Measurements from ENCODE around the gene SPTBN1.
A peak's percentile ranks its signal among the peaks of the same experiment; 100 is the strongest.

SPTBN1 gene

DNA sequence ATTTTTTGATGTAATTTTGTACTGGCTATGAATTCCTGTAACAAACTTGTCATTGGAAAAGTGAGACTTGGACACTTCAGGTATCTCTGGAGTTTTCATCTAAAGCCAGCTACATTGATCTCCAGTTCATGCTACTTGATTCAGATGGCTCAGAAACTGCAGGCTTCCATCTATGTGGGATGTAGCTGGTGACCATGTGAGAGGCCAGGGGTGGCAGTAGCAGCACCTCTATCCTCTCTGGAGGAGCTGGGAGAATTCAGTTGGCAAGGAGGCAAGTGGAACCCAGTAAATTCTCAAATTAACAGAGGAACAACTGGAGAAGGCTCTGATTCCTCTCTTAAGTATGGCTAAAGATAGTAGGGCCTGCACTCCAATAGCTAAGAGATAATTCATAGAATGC is 10.0 kb upstream of the SPTBN1 start:
- H3K9me3 Mint-ChIP-seq, result no peaks in the 10 kb centered on the region
- peaks cover 13% of the 10 kb centered on the region for H3K27me3 Mint-ChIP-seq
- CTCF ChIA-PET, result interaction anchor here (1.6 kb wide), 1 partner anchor 11 kb away, joined by 3 read pairs; no protein-coding TSS in a partner anchor
- no peak overlapping the region for H3K4me3 Mint-ChIP-seq
- no peaks in the 10 kb centered on the region for H3K4me1 Mint-ChIP-seq
- DNase-seq, result no peak
- no peak overlapping the region for H3K27ac Mint-ChIP-seq
- no peaks in the 10 kb centered on the region for H3K36me3 Mint-ChIP-seq

DNA sequence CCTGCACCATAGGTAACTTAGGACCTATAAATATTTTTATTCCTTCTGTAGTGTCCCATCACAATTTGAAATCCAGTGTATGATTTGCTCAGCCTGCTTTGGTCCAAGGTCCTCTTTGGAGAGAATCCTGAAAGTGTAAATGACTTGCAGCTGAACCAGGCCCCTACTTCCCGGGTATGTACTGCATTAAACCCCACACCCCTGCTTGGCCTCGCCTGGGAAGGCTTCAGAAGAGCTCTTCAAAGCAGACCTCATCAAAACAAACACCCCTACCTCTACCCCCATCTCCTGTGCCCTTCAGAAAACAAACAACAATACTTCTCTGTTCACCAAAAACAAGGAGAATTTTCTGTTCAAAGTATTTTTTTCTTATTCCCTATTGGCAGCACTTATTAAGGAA is 9.5 kb upstream of the SPTBN1 start:
- CTCF ChIA-PET, result interaction anchor here (1.0 to 1.6 kb wide), 2 partner anchors 11 to 183 kb away, joined by 3 read pairs; no protein-coding TSS in a partner anchor
- Mint-ChIP-seq H3K9me3 (no peaks in the 10 kb centered on the region), H3K27ac (no peak overlapping the region), H3K4me3 (no peak overlapping the region), H3K27me3 (peaks cover 13% of the 10 kb centered on the region), H3K4me1 (no peaks in the 10 kb centered on the region), H3K36me3 (no peaks in the 10 kb centered on the region)
- no peak for DNase-seq

DNA sequence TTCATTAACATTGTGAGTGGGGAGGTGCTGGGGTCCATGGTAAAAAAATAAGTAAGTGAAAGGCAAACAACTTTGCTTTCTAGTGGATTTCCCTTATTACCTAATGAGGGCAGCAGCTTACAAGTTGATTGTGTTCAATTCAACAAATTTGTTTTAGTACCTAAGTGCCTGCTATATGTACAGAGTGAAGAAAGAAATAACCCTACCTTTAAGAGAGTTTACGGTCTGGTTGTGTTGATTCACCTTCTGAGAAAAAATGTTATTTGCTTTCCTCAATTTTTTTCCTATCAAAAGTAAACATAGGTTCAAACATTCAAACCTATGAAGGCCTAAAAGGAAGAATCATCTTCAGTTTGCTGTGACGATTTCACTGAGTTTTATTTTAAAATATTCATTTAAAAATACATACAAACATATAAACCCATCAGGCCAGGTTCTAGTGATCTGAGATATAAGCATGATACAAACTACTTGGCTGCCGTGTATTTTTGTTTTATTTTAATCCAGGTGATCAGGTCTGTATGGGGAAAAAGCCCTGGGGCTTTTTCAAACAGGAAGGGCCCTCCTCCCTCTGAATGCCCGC is 1.5 kb upstream of the SPTBN1 start:
- no peak for DNase-seq
- CTCF ChIA-PET, result no interaction called here

DNA sequence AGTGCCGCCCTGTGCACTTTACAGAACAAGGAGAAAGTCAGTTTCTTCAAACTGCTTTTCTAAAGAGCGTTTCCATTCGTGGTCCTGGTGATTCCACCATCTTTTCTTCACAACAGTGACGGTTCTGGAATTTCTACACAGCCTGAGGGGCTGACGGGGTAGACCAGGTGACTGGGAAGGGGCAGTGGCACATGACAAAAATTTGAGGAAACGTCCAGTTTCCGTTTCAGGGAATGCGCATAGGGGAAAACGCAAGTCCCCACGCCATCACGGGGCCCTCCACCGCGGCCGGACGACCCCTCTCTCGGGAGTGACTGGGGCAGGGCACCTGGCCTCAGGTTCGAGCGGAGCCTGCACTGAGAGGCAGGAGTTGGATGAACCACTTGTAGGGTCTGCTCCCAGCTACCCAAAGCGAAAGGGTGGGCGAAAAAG is 980 bp upstream of the SPTBN1 start:
- no peak for DNase-seq
- Mint-ChIP-seq H3K36me3 (no peaks in the 10 kb centered on the region), H3K4me1 (peaks cover 17% of the 10 kb centered on the region), H3K9me3 (no peaks in the 10 kb centered on the region), H3K27me3 (peaks cover 56% of the 10 kb centered on the region), H3K4me3 (peak overlapping the region; percentile 66), H3K27ac (no peak overlapping the region)
- CTCF ChIA-PET, result no interaction called here

More for the DNA sequence above, 1.5 kb upstream of the SPTBN1 start:
- Mint-ChIP-seq H3K4me1 (peaks cover 17% of the 10 kb centered on the region), H3K9me3 (no peaks in the 10 kb centered on the region), H3K36me3 (no peaks in the 10 kb centered on the region), H3K27ac (no peak overlapping the region), H3K27me3 (peaks cover 56% of the 10 kb centered on the region), H3K4me3 (peak overlapping the region; percentile 66)

DNA sequence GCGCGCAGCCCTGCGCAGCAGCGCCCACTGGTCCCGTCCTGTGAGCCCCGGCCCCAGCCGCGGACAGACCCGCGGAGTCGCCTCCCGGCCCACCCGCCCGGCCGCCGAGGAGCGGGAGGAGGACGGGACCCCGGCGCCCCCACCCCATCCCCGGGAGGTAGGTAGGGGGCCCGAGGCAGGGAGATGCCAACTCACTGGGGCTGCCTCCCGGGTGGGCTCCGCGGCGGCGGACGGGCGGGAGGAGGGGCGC is 160 bp downstream of the SPTBN1 start:
- CTCF ChIA-PET, result no interaction called here
- DNase-seq, result no peak
- H3K36me3 Mint-ChIP-seq, result no peaks in the 10 kb centered on the region
- H3K27ac Mint-ChIP-seq, result no peak overlapping the region
- peaks cover 66% of the 10 kb centered on the region for H3K27me3 Mint-ChIP-seq
- peak overlapping the region; percentile 38 for H3K4me3 Mint-ChIP-seq
- peaks cover 17% of the 10 kb centered on the region for H3K4me1 Mint-ChIP-seq
- H3K9me3 Mint-ChIP-seq, result no peaks in the 10 kb centered on the region

DNA sequence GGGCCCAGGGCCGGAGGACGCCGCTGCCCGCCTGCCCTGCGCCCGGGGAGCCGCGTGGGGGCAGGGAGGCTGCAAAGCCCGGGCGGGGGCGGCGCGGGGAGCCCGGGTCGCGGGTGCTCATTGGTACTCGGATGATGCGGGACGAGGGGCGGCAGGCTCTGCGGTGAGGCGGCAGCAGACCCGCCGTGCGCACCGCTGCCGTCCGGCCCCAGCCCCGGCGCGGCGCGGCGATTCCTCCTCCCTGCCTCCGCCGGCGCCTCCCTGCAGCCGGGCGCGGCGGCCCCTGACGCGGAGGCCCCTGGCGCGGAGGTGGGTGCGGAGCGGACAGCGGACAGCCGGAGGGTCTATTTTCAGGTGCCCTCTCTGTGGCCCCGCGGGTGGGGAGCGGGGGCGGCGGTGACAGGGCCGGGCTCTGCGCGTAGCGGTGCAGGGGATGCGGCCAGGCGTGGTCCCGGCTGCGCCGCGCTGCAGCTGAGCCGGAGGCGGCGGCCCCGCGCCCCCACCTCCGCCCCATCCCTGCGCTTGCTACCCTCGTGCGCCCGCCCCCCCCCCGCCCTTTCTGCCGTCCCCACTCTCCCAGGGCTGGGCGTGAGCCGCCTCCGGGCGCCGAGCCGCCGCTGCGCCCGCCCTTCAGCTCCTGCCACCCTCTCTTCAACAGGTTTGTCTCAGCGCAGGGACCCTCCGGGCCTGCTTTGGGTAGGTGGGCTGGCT is 640 bp downstream of the SPTBN1 start:
- Mint-ChIP-seq H3K4me3 (peak overlapping the region; percentile 70), H3K36me3 (no peaks in the 10 kb centered on the region), H3K9me3 (no peaks in the 10 kb centered on the region), H3K27ac (no peak overlapping the region), H3K27me3 (peaks cover 67% of the 10 kb centered on the region), H3K4me1 (peaks cover 17% of the 10 kb centered on the region)
- CTCF ChIA-PET, result interaction anchor here (0.8 kb wide), 1 partner anchor 10 kb away, joined by 3 read pairs; no protein-coding TSS in a partner anchor
- peak; percentile 27 for DNase-seq

DNA sequence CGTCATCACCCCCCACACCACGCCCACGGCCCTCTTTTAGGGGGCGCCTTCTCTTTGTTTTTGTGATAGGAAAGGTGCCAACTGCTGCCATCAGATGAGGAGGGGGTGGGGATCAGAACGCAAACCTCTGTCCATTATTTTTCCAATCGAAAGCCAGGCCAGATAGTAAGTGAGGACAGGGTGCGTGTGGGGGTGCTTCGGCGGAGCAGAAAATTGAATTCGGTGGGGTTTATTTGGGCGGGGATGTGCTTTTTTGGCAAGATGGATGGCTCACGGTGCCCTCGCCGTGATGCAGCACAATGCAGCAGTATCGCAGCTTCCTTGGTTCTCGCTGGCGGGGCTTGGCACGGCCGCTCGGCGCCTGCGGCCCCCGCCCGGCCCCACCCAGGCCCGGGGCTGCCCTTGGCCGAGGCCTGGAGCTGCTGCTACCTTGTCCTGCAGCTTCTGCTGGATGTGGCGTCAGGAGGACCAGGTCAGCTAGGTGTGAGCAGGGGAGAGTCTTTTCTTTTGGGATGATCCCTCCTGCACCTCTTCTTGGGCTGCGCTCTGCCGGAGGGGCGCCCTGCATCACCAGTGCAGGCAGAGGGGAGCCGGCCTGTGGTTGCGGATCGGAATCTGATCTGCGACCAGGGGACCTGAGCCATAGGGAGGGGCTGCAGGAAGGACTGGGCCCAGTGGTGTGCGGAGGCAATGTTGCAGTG is 1.3 kb downstream of the SPTBN1 start:
- CTCF ChIA-PET, result interaction anchor here (0.8 kb wide), 1 partner anchor 11 kb away, joined by 3 read pairs; no protein-coding TSS in a partner anchor
- DNase-seq, result peak; percentile 32
- Mint-ChIP-seq H3K27me3 (peaks cover 67% of the 10 kb centered on the region), H3K36me3 (no peaks in the 10 kb centered on the region), H3K4me1 (peaks cover 17% of the 10 kb centered on the region), H3K4me3 (peak overlapping the region; percentile 70), H3K9me3 (no peaks in the 10 kb centered on the region), H3K27ac (no peak overlapping the region)

DNA sequence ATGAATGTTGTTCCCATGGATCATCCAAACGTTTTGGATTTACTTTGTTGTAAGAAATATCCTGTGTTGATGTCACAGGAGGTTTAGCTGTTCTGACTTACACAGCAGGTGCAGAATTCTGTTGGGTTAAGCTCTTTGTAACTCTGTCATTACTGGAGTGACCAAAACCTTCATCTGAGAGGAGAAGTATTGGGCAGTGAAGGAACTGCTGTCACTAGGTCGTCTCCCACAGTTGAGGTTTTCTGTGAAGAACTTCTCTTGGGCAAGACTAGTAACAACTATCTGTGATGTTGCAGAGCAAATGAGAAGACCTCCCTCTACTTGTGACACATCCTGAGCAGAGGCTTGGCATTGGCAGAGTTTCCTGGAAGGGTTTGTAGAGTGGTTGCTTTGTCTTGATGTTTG is 2.9 kb downstream of the SPTBN1 start:
- H3K27me3 Mint-ChIP-seq, result peaks cover 69% of the 10 kb centered on the region
- CTCF ChIA-PET, result no interaction called here
- H3K9me3 Mint-ChIP-seq, result no peaks in the 10 kb centered on the region
- H3K4me1 Mint-ChIP-seq, result peaks cover 17% of the 10 kb centered on the region
- H3K4me3 Mint-ChIP-seq, result no peak overlapping the region
- no peak overlapping the region for H3K27ac Mint-ChIP-seq
- DNase-seq, result no peak
- no peaks in the 10 kb centered on the region for H3K36me3 Mint-ChIP-seq

DNA sequence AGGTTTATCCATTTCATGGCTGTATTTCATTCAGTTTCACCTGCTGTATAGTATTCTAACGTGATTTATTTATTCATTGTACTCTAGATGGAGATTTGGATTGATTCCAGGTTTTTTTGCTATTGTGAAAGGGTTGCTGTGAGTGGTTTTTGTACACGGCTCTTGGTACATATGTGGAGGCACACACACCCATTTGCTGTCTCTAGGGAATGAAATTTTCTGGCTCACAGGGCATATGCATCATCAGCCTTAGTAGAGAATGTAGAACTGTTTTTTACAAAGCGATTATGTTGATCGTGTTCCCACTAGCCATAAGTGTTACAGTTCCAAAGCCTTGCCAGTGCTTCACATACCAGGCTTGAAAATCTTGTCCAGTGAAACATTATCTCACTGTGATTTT is 5.1 kb downstream of the SPTBN1 start:
- no peak for DNase-seq
- CTCF ChIA-PET, result no interaction called here

DNA sequence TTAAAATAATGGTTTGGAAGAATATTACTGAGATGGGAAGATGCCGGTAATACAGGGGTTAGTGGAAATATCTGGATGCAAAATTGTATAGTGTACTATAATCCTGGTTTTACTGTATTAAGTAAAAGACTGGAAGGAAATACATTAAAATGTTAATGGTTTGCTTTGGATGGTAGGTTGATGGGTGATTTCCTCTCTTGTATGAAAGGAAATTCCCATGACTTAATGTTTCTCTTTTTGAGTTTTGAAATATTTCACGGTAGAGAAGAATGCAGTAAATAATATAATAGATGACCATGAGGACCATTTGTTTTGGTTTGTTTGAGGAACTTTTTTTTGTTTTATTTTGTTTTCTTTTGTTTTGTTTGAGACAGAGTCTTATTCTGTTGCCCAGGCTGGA is 8.2 kb downstream of the SPTBN1 start:
- CTCF ChIA-PET, result no interaction called here
- no peak for DNase-seq

More for the DNA sequence above, 5.1 kb downstream of the SPTBN1 start:
- Mint-ChIP-seq H3K36me3 (no peaks in the 10 kb centered on the region), H3K4me3 (no peak overlapping the region), H3K27ac (no peak overlapping the region), H3K4me1 (peaks cover 9% of the 10 kb centered on the region), H3K9me3 (no peaks in the 10 kb centered on the region), H3K27me3 (peaks cover 47% of the 10 kb centered on the region)

DNA sequence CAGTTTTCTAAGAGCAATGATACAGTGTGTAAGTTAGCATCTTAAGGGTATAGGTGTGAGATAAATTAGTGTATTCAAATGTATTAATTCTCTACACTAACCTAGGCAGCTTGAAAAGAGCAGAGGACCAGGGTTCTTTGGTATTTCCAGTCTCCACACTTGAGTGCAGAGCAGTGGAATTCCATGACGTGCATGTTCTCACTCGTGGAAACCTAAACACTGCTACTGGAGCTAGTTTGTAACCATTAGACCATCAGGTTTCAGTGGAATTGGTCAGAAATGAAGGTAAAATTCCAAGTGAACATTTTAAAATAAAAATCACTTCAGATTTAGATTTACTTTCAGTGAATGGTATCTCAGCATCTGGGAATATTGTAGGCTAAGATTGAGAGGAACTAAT is 9.0 kb downstream of the SPTBN1 start:
- H3K36me3 Mint-ChIP-seq, result no peaks in the 10 kb centered on the region
- H3K4me1 Mint-ChIP-seq, result no peaks in the 10 kb centered on the region
- H3K9me3 Mint-ChIP-seq, result no peaks in the 10 kb centered on the region
- no peak overlapping the region for H3K4me3 Mint-ChIP-seq
- CTCF ChIA-PET, result no interaction called here
- no peak for DNase-seq
- peaks cover 26% of the 10 kb centered on the region for H3K27me3 Mint-ChIP-seq
- H3K27ac Mint-ChIP-seq, result no peak overlapping the region

More for the DNA sequence above, 8.2 kb downstream of the SPTBN1 start:
- Mint-ChIP-seq H3K27me3 (peaks cover 22% of the 10 kb centered on the region), H3K4me3 (no peak overlapping the region), H3K27ac (no peak overlapping the region), H3K4me1 (no peaks in the 10 kb centered on the region), H3K9me3 (no peaks in the 10 kb centered on the region), H3K36me3 (no peaks in the 10 kb centered on the region)

DNA sequence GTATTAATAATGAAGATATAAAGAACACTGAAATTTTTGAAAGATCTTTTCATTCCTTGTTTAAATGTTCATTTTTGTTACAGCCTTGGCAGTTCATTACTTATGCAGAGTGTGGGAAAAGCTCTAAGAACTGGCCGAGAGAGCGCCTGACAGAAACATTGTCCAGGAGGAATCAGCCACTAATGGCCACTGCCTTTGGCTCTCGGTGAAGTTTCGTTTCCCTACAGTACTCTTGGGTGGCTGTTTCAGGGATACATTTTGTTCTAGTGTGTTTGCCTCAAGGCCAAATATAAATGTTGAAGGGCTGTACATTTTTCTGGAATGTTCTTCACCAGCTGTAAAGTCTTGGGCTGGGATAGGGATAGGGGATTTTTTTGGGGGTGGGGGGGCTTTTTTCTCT is 10.7 kb downstream of the SPTBN1 start:
- Mint-ChIP-seq H3K27ac (no peak overlapping the region), H3K4me3 (no peak overlapping the region), H3K27me3 (peaks cover 15% of the 10 kb centered on the region), H3K4me1 (no peaks in the 10 kb centered on the region), H3K36me3 (no peaks in the 10 kb centered on the region), H3K9me3 (no peaks in the 10 kb centered on the region)
- CTCF ChIA-PET, result no interaction called here
- no peak for DNase-seq

DNA sequence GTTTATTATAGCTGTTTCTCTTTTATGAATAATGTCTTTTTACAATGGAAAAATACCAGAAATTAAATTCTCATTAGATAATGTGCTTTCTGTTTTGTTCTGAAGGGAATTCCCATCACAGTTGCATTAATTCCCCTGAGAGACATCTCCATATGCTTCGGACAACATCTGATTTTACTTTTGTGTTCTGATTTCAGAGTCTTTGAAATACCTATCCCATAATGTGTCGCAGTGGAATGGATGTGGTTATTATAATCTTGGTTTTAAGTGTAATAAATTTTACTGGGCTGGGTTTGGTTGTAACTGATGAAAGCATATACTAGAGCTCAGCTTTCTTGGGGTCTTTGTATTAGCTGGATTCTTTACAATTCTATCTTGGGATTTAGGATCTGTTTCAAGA is 12.5 kb downstream of the SPTBN1 start:
- H3K4me3 Mint-ChIP-seq, result no peak overlapping the region
- no peaks in the 10 kb centered on the region for H3K36me3 Mint-ChIP-seq
- no peak for DNase-seq
- H3K27me3 Mint-ChIP-seq, result peaks cover 6% of the 10 kb centered on the region
- CTCF ChIA-PET, result no interaction called here
- no peaks in the 10 kb centered on the region for H3K4me1 Mint-ChIP-seq
- no peaks in the 10 kb centered on the region for H3K9me3 Mint-ChIP-seq
- H3K27ac Mint-ChIP-seq, result no peak overlapping the region

DNA sequence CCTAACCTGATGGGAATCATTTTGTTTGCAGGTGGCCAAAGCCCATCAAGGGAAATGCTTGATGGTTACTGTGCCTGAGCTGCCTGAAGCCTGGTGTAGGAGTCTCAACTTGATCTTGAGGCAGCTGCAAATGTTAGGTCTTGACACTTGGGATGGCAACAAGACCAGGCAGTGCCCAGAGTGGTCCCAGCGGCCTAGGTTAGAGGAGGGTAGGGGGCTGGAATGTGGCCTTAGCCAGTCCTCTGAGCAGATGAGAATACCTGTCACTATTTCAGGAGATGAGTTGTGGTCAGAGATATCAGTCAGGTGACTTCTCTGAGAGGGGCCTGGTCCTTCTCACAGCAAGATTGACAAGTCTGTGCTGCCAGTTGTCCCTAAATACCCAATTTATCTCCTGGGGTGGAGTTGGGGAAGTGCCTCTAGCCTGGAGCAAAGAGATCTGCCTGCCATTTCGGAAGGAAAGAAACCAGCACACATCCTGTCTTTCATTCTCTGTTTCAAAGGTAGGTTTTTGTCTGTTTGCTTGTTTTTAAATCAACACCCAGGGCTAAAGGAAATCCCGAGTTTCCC is 13.4 kb downstream of the SPTBN1 start:
- H3K27me3 Mint-ChIP-seq, result peaks cover 6% of the 10 kb centered on the region

More for the DNA sequence above, 13.4 kb downstream of the SPTBN1 start:
- CTCF ChIA-PET, result no interaction called here
- no peaks in the 10 kb centered on the region for H3K36me3 Mint-ChIP-seq
- no peaks in the 10 kb centered on the region for H3K9me3 Mint-ChIP-seq
- DNase-seq, result no peak
- H3K27ac Mint-ChIP-seq, result no peak overlapping the region
- H3K4me3 Mint-ChIP-seq, result no peak overlapping the region
- no peaks in the 10 kb centered on the region for H3K4me1 Mint-ChIP-seq
